Psoas muscle (tissue), 8 donors: ENCODE measurements around the gene NOXO1. TPM values are rescaled to one million over a fixed set of nuclear protein-coding genes. Genes with fewer than 3 reads are reported as not detected.

Experiments used
- ATAC-seq, 4 donors: fragments of 200-7000 bp; cut with Tn5 transposase; one replicate each; pipeline ENCODE4 v1.9.1; 2020; ENCODE audit warnings: moderate library complexity in 3 of 4, mild to moderate bottlenecking in 2 of 4
- DNase-seq, 2 donors: peaks; one replicate each; pipeline ENCODE4 v3.0.0-alpha.2; 2020
- H3K27ac ChIP-seq: fragments of 200-600 bp; one replicate; pipeline ENCODE4 v1.8.0; 2022
- H3K27me3 ChIP-seq, 3 donors: fragments of 200-600 bp in 1 of 3; one replicate each; pipeline versions ENCODE4 v1.6.1 to v1.8.0; 2013 to 2022; ENCODE audit warnings: low read length in 2 of 3, mild to moderate bottlenecking in 2 of 3, moderate library complexity in 1 of 3; ENCODE audit not compliant: insufficient read depth in 3 of 3
- H3K36me3 ChIP-seq, 2 donors: fragments of 200-600 bp in 1 of 2; one replicate each; pipeline versions ENCODE4 v1.6.1 to v1.8.0; 2013 to 2022; ENCODE audit warnings: low read depth in 1 of 2, mild to moderate bottlenecking in 1 of 2, moderate library complexity in 1 of 2; ENCODE audit not compliant: insufficient read depth in 1 of 2
- H3K4me1 ChIP-seq: fragments of 200-600 bp; one replicate; pipeline ENCODE4 v1.8.0; 2022
- H3K4me3 ChIP-seq: fragments of 200-600 bp; one replicate; pipeline ENCODE4 v1.8.0; 2022; ENCODE audit warnings: mild to moderate bottlenecking
- H3K9me3 ChIP-seq: fragments of 200-600 bp; one replicate; pipeline ENCODE4 v1.8.0; 2022
- WGBS, 3 donors: extraction: QIAGEN DNeasy Blood & Tissue Kit; methylation state at CpG; one replicate each; pipeline versions ENCODE4 v1.1.6 to v1.1.7; 2013; 5-methylcytosine and 5-hydroxymethylcytosine counted together
- intact Hi-C, 2 donors: fragments of 100-400 bp; cut with DNase I; formaldehyde crosslinking; loops; one replicate each; pipeline versions ENCODE4 v1.11.0 to v1.14.2; 2022
- polyA plus RNA-seq, 3 donors: library from polyadenylated mRNA; stranded (reverse); fragments of 200-250 nt; gene quantifications; one replicate each; pipeline ENCODE4 v1.2.3, GENCODE V29; 2013
- total RNA-seq, 4 donors: library from RNA; stranded (reverse); fragmentation: NEBNext Ultra II Directional in 2 of 4; extraction: Animal tissue kit (Norgen Biotek cat#: 25700) in 2 of 4; gene quantifications; one replicate each; pipeline versions ENCODE4 v1.2.1 to v1.2.4, GENCODE V29; 2021 to 2023
- TF ChIP-seq, protein P1 (sequence below): fragments of 200-600 bp; IDR thresholded peaks from one replicate; pipeline ENCODE4 v1.8.0; 2022; ENCODE audit warnings: antibody characterized with exemption
- donor health status: healthy with polysubstance abuse.
- donor health status: DM: no; HTN: no; CAD: no; lungs with moderate emphysema.
- donor health status: Bipolar disorder and iron deficiency.
- donor health status: healthy.
- donor health status: DM: yes; HTN: yes; CAD: no.
- donor health status: DM: no; HTN: no; CAD: no.
- donor health status: DM: no; HTN: no; CAD: no.
- donor health status: DM: yes; HTN: yes; CAD: no.

NOXO1 gene
- total and polyA plus RNA-seq, 7 donors: 0.20 to 0.77 (median 0.33) TPM; not detected in 3

DNA sequence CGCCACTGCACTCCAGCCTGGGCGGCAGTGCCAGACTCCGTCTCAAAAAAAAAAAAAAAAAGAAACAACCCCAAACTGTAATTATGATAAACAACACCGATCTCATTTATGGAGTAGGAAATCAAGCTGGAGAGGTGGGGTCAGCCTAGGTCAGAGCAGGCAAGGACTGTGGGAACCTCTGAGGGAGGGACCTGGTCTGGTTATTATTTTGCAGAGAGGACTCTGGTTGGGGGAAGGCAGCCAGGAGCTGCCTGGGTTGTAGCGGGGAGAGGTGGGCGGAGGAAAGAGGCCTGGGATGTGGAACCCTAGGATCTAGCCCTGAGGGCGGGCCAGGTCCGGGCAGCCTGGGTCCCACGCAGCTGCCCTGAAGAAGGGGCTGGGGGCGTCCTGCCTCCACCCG is 52.2 kb downstream of the NOXO1 start:
- H3K27me3 ChIP-seq: peaks cover 0 to 11% (median 0%) of the 10 kb centered on the region in 3 donors
- H3K36me3 ChIP-seq: no peaks in the 10 kb centered on the region
- peaks cover 3% of the 10 kb centered on the region for H3K4me1 ChIP-seq
- TF ChIP-seq, protein P1, sequence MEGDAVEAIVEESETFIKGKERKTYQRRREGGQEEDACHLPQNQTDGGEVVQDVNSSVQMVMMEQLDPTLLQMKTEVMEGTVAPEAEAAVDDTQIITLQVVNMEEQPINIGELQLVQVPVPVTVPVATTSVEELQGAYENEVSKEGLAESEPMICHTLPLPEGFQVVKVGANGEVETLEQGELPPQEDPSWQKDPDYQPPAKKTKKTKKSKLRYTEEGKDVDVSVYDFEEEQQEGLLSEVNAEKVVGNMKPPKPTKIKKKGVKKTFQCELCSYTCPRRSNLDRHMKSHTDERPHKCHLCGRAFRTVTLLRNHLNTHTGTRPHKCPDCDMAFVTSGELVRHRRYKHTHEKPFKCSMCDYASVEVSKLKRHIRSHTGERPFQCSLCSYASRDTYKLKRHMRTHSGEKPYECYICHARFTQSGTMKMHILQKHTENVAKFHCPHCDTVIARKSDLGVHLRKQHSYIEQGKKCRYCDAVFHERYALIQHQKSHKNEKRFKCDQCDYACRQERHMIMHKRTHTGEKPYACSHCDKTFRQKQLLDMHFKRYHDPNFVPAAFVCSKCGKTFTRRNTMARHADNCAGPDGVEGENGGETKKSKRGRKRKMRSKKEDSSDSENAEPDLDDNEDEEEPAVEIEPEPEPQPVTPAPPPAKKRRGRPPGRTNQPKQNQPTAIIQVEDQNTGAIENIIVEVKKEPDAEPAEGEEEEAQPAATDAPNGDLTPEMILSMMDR: no peak
- intact Hi-C loops: loop anchor here in 1 of 2 donors (1.0 kb wide), 1 partner anchor 66 kb away; no protein-coding TSS in a partner anchor
- peak overlapping the region; percentile 71 for H3K4me3 ChIP-seq
- 11 to 23% (median 16%) methylated on average over 6 to 11 of the region's 11 CpGs for WGBS, 3 donors
- no peaks in the 10 kb centered on the region for H3K9me3 ChIP-seq
- no peak for DNase-seq
- H3K27ac ChIP-seq: peak overlapping the region; percentile 67
- ATAC-seq: peak; percentile 9 to 37 (median 18)

Other genes starting within 250 kb of the NOXO1 start
Only the 30 nearest of the 31 such genes appear.
- gene NME3, start 209.9 kb downstream of the NOXO1 start, total RNA-seq: 10 to 100 TPM in 3 of 4 donors, 1 to 10 TPM in 1; 9.9 to 23.8 (median 13.8) TPM
- 10 to 100 TPM; 18.8 to 27.1 (median 22.4) TPM for gene NME3, start 209.9 kb downstream of the NOXO1 start, polyA plus RNA-seq
- gene EME2, start 208.7 kb downstream of the NOXO1 start, total RNA-seq: 10 to 100 TPM in 1 of 4 donors, 1 to 10 TPM in 3; 4.3 to 11.3 (median 5.9) TPM
- 1 to 10 TPM; 2.6 to 5.2 (median 4.5) TPM for gene EME2, start 208.7 kb downstream of the NOXO1 start, polyA plus RNA-seq
- gene MRPS34, start 208.3 kb downstream of the NOXO1 start, total RNA-seq: 10 to 100 TPM; 56.3 to 75.1 (median 71.4) TPM
- gene MRPS34, start 208.3 kb downstream of the NOXO1 start, polyA plus RNA-seq: 100 to 1,000 TPM in 2 of 3 donors, 10 to 100 TPM in 1; 85.6 to 172 (median 138) TPM
- gene SPSB3, start 198.9 kb downstream of the NOXO1 start, total RNA-seq: 10 to 100 TPM; 38.4 to 59.5 (median 49.9) TPM
- gene SPSB3, start 198.9 kb downstream of the NOXO1 start, polyA plus RNA-seq: 100 to 1,000 TPM in 1 of 3 donors, 10 to 100 TPM in 2; 26.3 to 108 (median 78.1) TPM
- 10 to 100 TPM; 34.7 to 44.7 (median 38.5) TPM for gene NUBP2, start 198.5 kb downstream of the NOXO1 start, total RNA-seq
- gene NUBP2, start 198.5 kb downstream of the NOXO1 start, polyA plus RNA-seq: 10 to 100 TPM; 61.9 to 96.0 (median 76.1) TPM
- gene IGFALS, start 187.8 kb downstream of the NOXO1 start, total RNA-seq: under 1 TPM in 1 of 4 donors, not detected in 3; 0.22 TPM
- gene IGFALS, start 187.8 kb downstream of the NOXO1 start, polyA plus RNA-seq: under 1 TPM; 0.12 to 0.38 (median 0.14) TPM
- 100 to 1,000 TPM; 123 to 167 (median 157) TPM for gene HAGH, start 154.6 kb downstream of the NOXO1 start, total RNA-seq
- gene HAGH, start 154.6 kb downstream of the NOXO1 start, polyA plus RNA-seq: 100 to 1,000 TPM; 112 to 277 (median 186) TPM
- 10 to 100 TPM; 23.2 to 28.1 (median 24.1) TPM for gene FAHD1, start 154.3 kb downstream of the NOXO1 start, total RNA-seq
- 10 to 100 TPM; 27.0 to 63.8 (median 30.2) TPM for gene FAHD1, start 154.3 kb downstream of the NOXO1 start, polyA plus RNA-seq
- gene MEIOB, start 109.3 kb downstream of the NOXO1 start, total RNA-seq: not detected
- not detected for gene MEIOB, start 109.3 kb downstream of the NOXO1 start, polyA plus RNA-seq
- not detected for gene HS3ST6, start 63.1 kb downstream of the NOXO1 start, total RNA-seq
- not detected for gene HS3ST6, start 63.1 kb downstream of the NOXO1 start, polyA plus RNA-seq
- gene MSRB1, start 38.3 kb downstream of the NOXO1 start, total RNA-seq: 10 to 100 TPM; 44.2 to 65.3 (median 53.2) TPM
- gene MSRB1, start 38.3 kb downstream of the NOXO1 start, polyA plus RNA-seq: 10 to 100 TPM; 50.4 to 83.4 (median 76.1) TPM
- 100 to 1,000 TPM; 205 to 296 (median 233) TPM for gene RPL3L, start 26.8 kb downstream of the NOXO1 start, total RNA-seq
- gene RPL3L, start 26.8 kb downstream of the NOXO1 start, polyA plus RNA-seq: 100 to 1,000 TPM; 116 to 315 (median 188) TPM
- 100 to 1,000 TPM; 350 to 465 (median 373) TPM for gene NDUFB10, start 21.9 kb downstream of the NOXO1 start, total RNA-seq
- 100 to 1,000 TPM; 753 to 870 (median 797) TPM for gene NDUFB10, start 21.9 kb downstream of the NOXO1 start, polyA plus RNA-seq
- gene RPS2, start 16.6 kb downstream of the NOXO1 start, total RNA-seq: 1,000 to 10,000 TPM; 1,044 to 1,902 (median 1,426) TPM
- 1,000 to 10,000 TPM; 2,097 to 3,940 (median 2,652) TPM for gene RPS2, start 16.6 kb downstream of the NOXO1 start, polyA plus RNA-seq
- not detected for gene RNF151, start 14.6 kb downstream of the NOXO1 start, total RNA-seq
- gene RNF151, start 14.6 kb downstream of the NOXO1 start, polyA plus RNA-seq: not detected
- 10 to 100 TPM; 31.5 to 41.8 (median 40.7) TPM for gene TBL3, start 9.4 kb downstream of the NOXO1 start, total RNA-seq
- 10 to 100 TPM; 51.6 to 78.0 (median 55.8) TPM for gene TBL3, start 9.4 kb downstream of the NOXO1 start, polyA plus RNA-seq
- 10 to 100 TPM; 18.9 to 34.2 (median 28.4) TPM for gene GFER, start 2.7 kb upstream of the NOXO1 start, total RNA-seq
- gene GFER, start 2.7 kb upstream of the NOXO1 start, polyA plus RNA-seq: 10 to 100 TPM; 40.0 to 53.2 (median 43.5) TPM
- under 1 TPM in 3 of 4 donors, not detected in 1; 0.24 to 0.52 (median 0.25) TPM for gene SYNGR3, start 8.5 kb upstream of the NOXO1 start, total RNA-seq
- gene SYNGR3, start 8.5 kb upstream of the NOXO1 start, polyA plus RNA-seq: under 1 TPM; 0.24 to 0.85 (median 0.25) TPM
- gene ZNF598, start 28.4 kb upstream of the NOXO1 start, total RNA-seq: 10 to 100 TPM; 27.4 to 46.6 (median 44.8) TPM
- 10 to 100 TPM; 35.6 to 58.8 (median 51.9) TPM for gene ZNF598, start 28.4 kb upstream of the NOXO1 start, polyA plus RNA-seq
- gene NPW, start 38.3 kb upstream of the NOXO1 start, total RNA-seq: under 1 TPM in 1 of 4 donors, not detected in 3; 0.66 TPM
- gene NPW, start 38.3 kb upstream of the NOXO1 start, polyA plus RNA-seq: under 1 TPM in 2 of 3 donors, not detected in 1; 0.14 to 0.43 TPM
- gene NHERF2, start 45.4 kb upstream of the NOXO1 start, total RNA-seq: 100 to 1,000 TPM in 1 of 4 donors, 10 to 100 TPM in 3; 61.6 to 156 (median 90.4) TPM
- gene NHERF2, start 45.4 kb upstream of the NOXO1 start, polyA plus RNA-seq: 10 to 100 TPM; 76.4 to 90.8 (median 86.2) TPM
- gene NTHL1, start 66.4 kb upstream of the NOXO1 start, total RNA-seq: 10 to 100 TPM in 1 of 4 donors, 1 to 10 TPM in 3; 3.1 to 11.9 (median 4.8) TPM
- 10 to 100 TPM in 2 of 3 donors, 1 to 10 TPM in 1; 8.0 to 17.7 (median 16.8) TPM for gene NTHL1, start 66.4 kb upstream of the NOXO1 start, polyA plus RNA-seq
- gene TSC2, start 66.5 kb upstream of the NOXO1 start, total RNA-seq: 10 to 100 TPM; 60.8 to 89.9 (median 73.8) TPM
- gene TSC2, start 66.5 kb upstream of the NOXO1 start, polyA plus RNA-seq: 10 to 100 TPM; 27.8 to 43.0 (median 29.7) TPM
- 100 to 1,000 TPM in 1 of 4 donors, 10 to 100 TPM in 3; 59.1 to 123 (median 86.0) TPM for gene PKD1, start 154.4 kb upstream of the NOXO1 start, total RNA-seq
- 10 to 100 TPM; 33.9 to 93.3 (median 58.4) TPM for gene PKD1, start 154.4 kb upstream of the NOXO1 start, polyA plus RNA-seq
- gene RAB26, start 167.2 kb upstream of the NOXO1 start, total RNA-seq: 1 to 10 TPM in 1 of 4 donors, under 1 TPM in 3; 0.32 to 1.7 (median 0.83) TPM
- gene RAB26, start 167.2 kb upstream of the NOXO1 start, polyA plus RNA-seq: under 1 TPM; 0.17 to 0.31 (median 0.21) TPM
- 10 to 100 TPM; 15.6 to 47.5 (median 38.9) TPM for gene TRAF7, start 174.3 kb upstream of the NOXO1 start, total RNA-seq
- gene TRAF7, start 174.3 kb upstream of the NOXO1 start, polyA plus RNA-seq: 10 to 100 TPM; 20.8 to 39.1 (median 27.3) TPM
- gene CASKIN1, start 215.1 kb upstream of the NOXO1 start, total RNA-seq: 1 to 10 TPM in 1 of 4 donors, under 1 TPM in 3; 0.63 to 1.0 (median 0.76) TPM
- under 1 TPM; 0.32 to 0.45 (median 0.43) TPM for gene CASKIN1, start 215.1 kb upstream of the NOXO1 start, polyA plus RNA-seq
- 10 to 100 TPM; 18.8 to 35.0 (median 28.7) TPM for gene MLST8, start 224.0 kb upstream of the NOXO1 start, total RNA-seq
- 10 to 100 TPM; 58.1 to 60.5 (median 59.7) TPM for gene MLST8, start 224.0 kb upstream of the NOXO1 start, polyA plus RNA-seq
- 1 to 10 TPM in 3 of 4 donors, under 1 TPM in 1; 0.86 to 5.3 (median 4.1) TPM for gene BRICD5, start 229.4 kb upstream of the NOXO1 start, total RNA-seq
- gene BRICD5, start 229.4 kb upstream of the NOXO1 start, polyA plus RNA-seq: 1 to 10 TPM; 1.4 to 3.1 (median 1.8) TPM
- gene PGP, start 233.4 kb upstream of the NOXO1 start, total RNA-seq: 10 to 100 TPM; 27.2 to 35.9 (median 29.8) TPM
- gene PGP, start 233.4 kb upstream of the NOXO1 start, polyA plus RNA-seq: 10 to 100 TPM; 20.9 to 27.4 (median 24.0) TPM